Mesendoderm (in vitro differentiated cells): ENCODE results near the gene MGMT.
A peak's percentile ranks its signal among the peaks of the same experiment; 100 is the strongest.

Source experiments
- DNase-seq: peaks from one replicate; pipeline ENCODE4 v3.0.0; 2013
- H2AK5ac ChIP-seq: 2 replicates; pipeline ENCODE4 v1.6.1; 2013; ENCODE audit warnings: low read length, inconsistent platforms
- H2BK120ac ChIP-seq: 2 replicates; pipeline ENCODE4 v1.6.1; 2013; ENCODE audit warnings: low read depth, mild to moderate bottlenecking, low read length, moderate library complexity, mixed read lengths
- H2BK15ac ChIP-seq: replicated peaks from 2 replicates; pipeline ENCODE4 v1.6.1; 2013; ENCODE audit warnings: low read depth, mild to moderate bottlenecking, moderate library complexity
- H2BK5ac ChIP-seq: 2 replicates; pipeline ENCODE4 v1.6.1; 2013; ENCODE audit warnings: low read length, inconsistent platforms
- H3K18ac ChIP-seq: 2 replicates; pipeline ENCODE4 v1.6.1; 2013; ENCODE audit warnings: mild to moderate bottlenecking, low read length, mixed read lengths
- H3K23ac ChIP-seq: one replicate; pipeline ENCODE4 v1.6.1; 2013; ENCODE audit warnings: low read length
- H3K27ac ChIP-seq: 2 replicates; pipeline ENCODE4 v1.5.1; 2013; ENCODE audit warnings: low read depth, mild to moderate bottlenecking, inconsistent platforms, low read length, moderate library complexity
- H3K27me3 ChIP-seq: 2 replicates; pipeline ENCODE4 v1.6.1; 2013; ENCODE audit warnings: low read length, control low read depth, mild to moderate bottlenecking, inconsistent platforms; ENCODE audit not compliant: insufficient read depth, poor library complexity
- H3K36me3 ChIP-seq: 2 replicates; pipeline ENCODE4 v1.6.1; 2013; ENCODE audit warnings: low read length, inconsistent platforms; ENCODE audit not compliant: control insufficient read depth, insufficient read depth
- H3K4ac ChIP-seq: one replicate; pipeline ENCODE4 v1.6.1; 2013; ENCODE audit warnings: low read depth, mild to moderate bottlenecking, low read length, moderate library complexity
- H3K4me1 ChIP-seq: 2 replicates; pipeline ENCODE4 v1.6.1; 2013; ENCODE audit warnings: low read depth, low read length, inconsistent platforms; ENCODE audit not compliant: control insufficient read depth
- H3K4me2 ChIP-seq: 2 replicates; pipeline ENCODE4 v1.6.1; 2013; ENCODE audit warnings: low read length
- H3K4me3 ChIP-seq: 2 replicates; pipeline ENCODE4 v1.5.1; 2013; ENCODE audit warnings: mild to moderate bottlenecking, low read length
- H3K56ac ChIP-seq: one replicate; pipeline ENCODE4 v1.6.1; 2013; ENCODE audit warnings: low read length
- H3K79me1 ChIP-seq: 2 replicates; pipeline ENCODE4 v1.6.1; 2013; ENCODE audit warnings: low read length, inconsistent platforms
- H3K79me2 ChIP-seq: 2 replicates; pipeline ENCODE4 v1.6.1; 2013; ENCODE audit warnings: mild to moderate bottlenecking, low read length; ENCODE audit not compliant: control insufficient read depth, insufficient read depth
- H3K9ac ChIP-seq: 2 replicates; pipeline ENCODE4 v1.6.1; 2013; ENCODE audit warnings: low read length, inconsistent platforms
- H4K5ac ChIP-seq: one replicate; pipeline ENCODE4 v1.6.1; 2013; ENCODE audit warnings: low read length
- H4K8ac ChIP-seq: one replicate; pipeline ENCODE4 v1.6.1; 2013; ENCODE audit warnings: low read depth, mild to moderate bottlenecking, control low read depth, low read length, moderate library complexity
- WGBS: extraction: QIAGEN DNeasy Blood & Tissue Kit; methylation state at CpG from one replicate; pipeline ENCODE4 v1.1.7; 2013; ENCODE audit warnings: low lambda C conversion rate, missing lambda C conversion rate; ENCODE audit not compliant: insufficient coverage; ENCODE audit errors: extremely low coverage; 5-methylcytosine and 5-hydroxymethylcytosine counted together

The MGMT gene

GRCh38 chr10:129626309-129626708 is 159.3 kb downstream of the MGMT start:
- no peak overlapping the region for H4K5ac ChIP-seq
- H3K4ac ChIP-seq: no peak overlapping the region
- peak; percentile 29 for DNase-seq
- no peak overlapping the region for H3K4me3 ChIP-seq
- H3K27me3 ChIP-seq: no peaks in the 10 kb centered on the region
- no peak overlapping the region for H4K8ac ChIP-seq
- H3K36me3 ChIP-seq: no peaks in the 10 kb centered on the region
- H2AK5ac ChIP-seq: no peak overlapping the region
- no peaks in the 10 kb centered on the region for H3K4me1 ChIP-seq
- no peak overlapping the region for H3K56ac ChIP-seq
- H3K23ac ChIP-seq: no peak overlapping the region
- no peak overlapping the region for H3K4me2 ChIP-seq
- no peak overlapping the region for H2BK5ac ChIP-seq
- no peak overlapping the region for H2BK15ac ChIP-seq
- no peak overlapping the region for H3K18ac ChIP-seq
- H2BK120ac ChIP-seq: no peak overlapping the region
- H3K79me1 ChIP-seq: no peaks in the 10 kb centered on the region
- H3K79me2 ChIP-seq: no peaks in the 10 kb centered on the region
- H3K9ac ChIP-seq: no peak overlapping the region
- no CpG with 5 or more reads among the region's 15 CpGs for WGBS
- H3K27ac ChIP-seq: no peak overlapping the region

DNA sequence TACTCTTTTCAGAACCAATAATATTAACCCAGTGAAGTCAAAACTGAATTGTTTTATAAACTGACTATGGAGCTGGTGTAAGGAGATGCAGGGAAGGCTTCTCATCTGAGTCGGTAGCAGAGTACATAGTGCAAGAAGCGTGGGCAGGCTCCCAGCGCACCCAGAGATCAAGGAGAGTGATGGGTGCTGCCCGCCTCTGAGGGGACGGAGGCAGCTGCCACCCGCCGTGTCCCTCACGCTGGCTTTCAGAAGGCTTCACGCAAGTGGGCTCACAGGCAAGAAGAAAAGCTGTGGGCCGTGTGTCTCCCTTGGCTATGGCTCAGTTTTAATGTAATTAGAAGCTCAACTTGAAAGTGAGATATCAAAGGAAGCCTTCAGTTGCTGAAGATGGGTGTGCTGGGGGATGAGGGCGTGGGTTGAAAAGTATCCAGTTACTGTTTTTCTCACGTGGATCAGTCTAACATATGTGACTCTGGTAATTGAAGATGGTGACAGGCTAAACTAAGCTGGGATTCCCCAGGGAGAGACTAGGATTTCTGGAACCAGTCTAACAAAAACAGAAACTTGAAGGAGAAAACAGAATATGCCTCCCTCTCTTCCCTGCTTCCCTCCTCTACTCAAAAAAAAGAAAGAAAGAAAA is 159.9 kb downstream of the MGMT start:
- no peak overlapping the region for H3K4me2 ChIP-seq
- H2BK120ac ChIP-seq: no peak overlapping the region
- no CpG with 5 or more reads among the region's 12 CpGs for WGBS
- no peak overlapping the region for H2BK15ac ChIP-seq
- H4K5ac ChIP-seq: no peak overlapping the region
- H2AK5ac ChIP-seq: no peak overlapping the region
- H3K4me1 ChIP-seq: no peaks in the 10 kb centered on the region
- no peak overlapping the region for H3K23ac ChIP-seq
- H3K79me2 ChIP-seq: no peaks in the 10 kb centered on the region
- DNase-seq: no peak
- no peaks in the 10 kb centered on the region for H3K27me3 ChIP-seq
- H3K4me3 ChIP-seq: no peak overlapping the region
- H3K79me1 ChIP-seq: no peaks in the 10 kb centered on the region
- H3K27ac ChIP-seq: no peak overlapping the region
- no peak overlapping the region for H2BK5ac ChIP-seq
- H3K18ac ChIP-seq: no peak overlapping the region
- H3K36me3 ChIP-seq: no peaks in the 10 kb centered on the region
- H3K56ac ChIP-seq: no peak overlapping the region
- H4K8ac ChIP-seq: no peak overlapping the region
- H3K4ac ChIP-seq: no peak overlapping the region
- H3K9ac ChIP-seq: no peak overlapping the region

GRCh38 chr10:129627442-129627841 is 160.4 kb downstream of the MGMT start:
- H2AK5ac ChIP-seq: no peak overlapping the region
- no peak overlapping the region for H3K4ac ChIP-seq
- no peaks in the 10 kb centered on the region for H3K4me1 ChIP-seq
- H3K79me1 ChIP-seq: no peaks in the 10 kb centered on the region
- no peaks in the 10 kb centered on the region for H3K27me3 ChIP-seq
- no peak overlapping the region for H3K23ac ChIP-seq
- H2BK15ac ChIP-seq: no peak overlapping the region
- DNase-seq: no peak
- no peak overlapping the region for H3K27ac ChIP-seq
- no peaks in the 10 kb centered on the region for H3K79me2 ChIP-seq
- H3K36me3 ChIP-seq: no peaks in the 10 kb centered on the region
- no peak overlapping the region for H3K9ac ChIP-seq
- no peak overlapping the region for H3K4me2 ChIP-seq
- H2BK120ac ChIP-seq: no peak overlapping the region
- WGBS: no CpG with 5 or more reads among the region's 8 CpGs
- H2BK5ac ChIP-seq: no peak overlapping the region
- H3K18ac ChIP-seq: no peak overlapping the region
- H3K56ac ChIP-seq: no peak overlapping the region
- no peak overlapping the region for H3K4me3 ChIP-seq
- no peak overlapping the region for H4K5ac ChIP-seq
- H4K8ac ChIP-seq: no peak overlapping the region

GRCh38 chr10:129628823-129629222 is 161.8 kb downstream of the MGMT start:
- no peak overlapping the region for H2BK120ac ChIP-seq
- no CpG with 5 or more reads among the region's 9 CpGs for WGBS

GRCh38 chr10:129629911-129630310 is 162.9 kb downstream of the MGMT start:
- H3K18ac ChIP-seq: no peak overlapping the region
- no peak overlapping the region for H2AK5ac ChIP-seq
- H3K79me1 ChIP-seq: no peaks in the 10 kb centered on the region
- no peaks in the 10 kb centered on the region for H3K79me2 ChIP-seq
- H3K23ac ChIP-seq: no peak overlapping the region
- H3K4me3 ChIP-seq: no peak overlapping the region
- no peak overlapping the region for H3K4ac ChIP-seq
- no peak overlapping the region for H3K9ac ChIP-seq
- no peak overlapping the region for H4K5ac ChIP-seq
- no peaks in the 10 kb centered on the region for H3K27me3 ChIP-seq
- no peak overlapping the region for H2BK120ac ChIP-seq
- no peak overlapping the region for H3K4me2 ChIP-seq
- H3K56ac ChIP-seq: no peak overlapping the region
- no peak overlapping the region for H3K27ac ChIP-seq
- no CpG with 5 or more reads among the region's 15 CpGs for WGBS
- no peak overlapping the region for H2BK15ac ChIP-seq
- DNase-seq: no peak
- H3K36me3 ChIP-seq: no peaks in the 10 kb centered on the region
- H3K4me1 ChIP-seq: no peaks in the 10 kb centered on the region
- no peak overlapping the region for H4K8ac ChIP-seq
- no peak overlapping the region for H2BK5ac ChIP-seq

More at GRCh38 chr10:129628823-129629222, 161.8 kb downstream of the MGMT start:
- Histone ChIP-seq H3K4ac (no peak overlapping the region), H4K5ac (no peak overlapping the region), H2AK5ac (no peak overlapping the region), H3K4me2 (no peak overlapping the region), H3K4me3 (no peak overlapping the region), H3K56ac (no peak overlapping the region), H2BK15ac (no peak overlapping the region), H3K79me1 (no peaks in the 10 kb centered on the region), H2BK5ac (no peak overlapping the region), H3K9ac (no peak overlapping the region), H3K36me3 (no peaks in the 10 kb centered on the region), H3K79me2 (no peaks in the 10 kb centered on the region), H3K4me1 (no peaks in the 10 kb centered on the region), H3K18ac (no peak overlapping the region), H3K27me3 (no peaks in the 10 kb centered on the region), H4K8ac (no peak overlapping the region), H3K23ac (no peak overlapping the region), H3K27ac (no peak overlapping the region)
- DNase-seq: no peak

GRCh38 chr10:129631006-129631405 is 164.0 kb downstream of the MGMT start:
- Histone ChIP-seq H3K79me2 (no peaks in the 10 kb centered on the region), H4K5ac (no peak overlapping the region), H2BK5ac (no peak overlapping the region), H3K9ac (no peak overlapping the region), H3K4me1 (no peaks in the 10 kb centered on the region), H3K36me3 (no peaks in the 10 kb centered on the region), H3K18ac (no peak overlapping the region), H3K79me1 (no peaks in the 10 kb centered on the region), H3K4me2 (no peak overlapping the region), H2BK15ac (no peak overlapping the region), H4K8ac (no peak overlapping the region), H2AK5ac (no peak overlapping the region), H3K27me3 (no peaks in the 10 kb centered on the region), H2BK120ac (no peak overlapping the region), H3K4ac (no peak overlapping the region), H3K23ac (no peak overlapping the region), H3K27ac (no peak overlapping the region), H3K4me3 (no peak overlapping the region), H3K56ac (no peak overlapping the region)
- DNase-seq: no peak
- whole genome bisulfite sequencing: no CpG with 5 or more reads among the region's 6 CpGs
